Heart left ventricle (tissue), 16 donors: ENCODE results near the gene SDR42E1. TPM values are rescaled to one million over a fixed set of nuclear protein-coding genes. Genes with fewer than 3 reads are reported as not detected.

Experiments
- ATAC-seq, 4 donors: fragments of 200-7000 bp; cut with Tn5 transposase; one replicate each; pipeline ENCODE4 v1.9.1; 2020 to 2022; ENCODE audit warnings: moderate library complexity in 4 of 4, mild to moderate bottlenecking in 3 of 4, moderate number of reproducible peaks in 1 of 4
- DNase-seq, 5 donors: peaks; one replicate each; pipeline ENCODE4 v3.0.0-alpha.2; 2020
- H3K27ac ChIP-seq, 12 donors: fragments of 200-600 bp; sonication (generic) in 4 of 12; one replicate each; pipeline versions ENCODE4 v1.5.0 to v1.8.0; 2016 to 2022; ENCODE audit warnings: mild to moderate bottlenecking in 2 of 12
- H3K27me3 ChIP-seq, 9 donors: fragments of 200-600 bp; sonication (generic) in 2 of 9; one replicate each; pipeline versions ENCODE4 v1.5.1 to v1.8.0; 2016 to 2022; ENCODE audit warnings: mild to moderate bottlenecking in 3 of 9
- H3K36me3 ChIP-seq, 9 donors: fragments of 200-600 bp; sonication (generic) in 2 of 9; one replicate each; pipeline versions ENCODE4 v1.5.0 to v1.8.0; 2018 to 2022; ENCODE audit warnings: mild to moderate bottlenecking in 2 of 9
- H3K4me1 ChIP-seq, 12 donors: fragments of 200-600 bp; sonication (generic) in 4 of 12; one replicate each; pipeline versions ENCODE4 v1.5.0 to v1.8.0; 2016 to 2022; ENCODE audit warnings: mild to moderate bottlenecking in 3 of 12
- H3K4me3 ChIP-seq, 12 donors: fragments of 200-600 bp; sonication (generic) in 4 of 12; one replicate each; pipeline versions ENCODE4 v1.5.0 to v1.8.0; 2017 to 2022; ENCODE audit warnings: mild to moderate bottlenecking in 9 of 12, moderate library complexity in 4 of 12
- H3K9me3 ChIP-seq, 12 donors: fragments of 200-600 bp; sonication (generic) in 4 of 12; one replicate each; pipeline versions ENCODE4 v1.5.0 to v1.8.0; 2016 to 2022; ENCODE audit warnings: mild to moderate bottlenecking in 1 of 12
- CTCF ChIP-seq, 12 donors: fragments of 200-600 bp; sonication (generic) in 4 of 12; IDR thresholded peaks; one replicate each; pipeline versions ENCODE4 v1.5.0 to v1.8.0; 2018 to 2022; ENCODE audit warnings: antibody characterized with exemption in 12 of 12, mild to moderate bottlenecking in 5 of 12
- POLR2A ChIP-seq, 2 donors: fragments of 450-650 bp; IDR thresholded peaks; one replicate each; pipeline ENCODE4 v1.6.1; 2017; ENCODE audit warnings: antibody characterized with exemption in 2 of 2, mild to moderate bottlenecking in 2 of 2, moderate library complexity in 2 of 2
- WGBS, 4 donors: extraction: QIAGEN DNeasy Blood & Tissue Kit in 2 of 4; methylation state at CpG; one replicate each; pipeline versions ENCODE4 v1.1.5 to v1.1.7; 2013 to 2018; 5-methylcytosine and 5-hydroxymethylcytosine counted together
- intact Hi-C, 10 donors: fragments of 100-400 bp; cut with DNase I; formaldehyde crosslinking; loops; one replicate each; pipeline versions ENCODE4 v1.11.1 to v1.14.2; 2022
- polyA plus RNA-seq, 2 donors: library from polyadenylated mRNA; stranded (reverse); fragments of 200-250 nt; gene quantifications; one replicate each; pipeline ENCODE4 v1.2.3, GENCODE V29; 2013
- total RNA-seq, 9 donors: library from RNA; depleted of rRNA in 2 of 9; stranded (reverse); fragments of >200 nt in 2 of 9; fragmentation: NEBNext Ultra II Directional in 3 of 9; extraction: Animal tissue kit (Norgen Biotek cat#: 25700) in 3 of 9; gene quantifications; one replicate each; pipeline versions ENCODE4 v1.1.0 to v1.2.4, GENCODE V29; 2016 to 2023
- donor health status: ischemic (EF 13 %, LVEDD 7.1; RV severe dilation, severe dysfunction).
- donor health status: healthy with polysubstance abuse.
- donor health status: DM: no; HTN: yes; CAD: no.
- donor health status: DM: no; HTN: no; CAD: no.
- donor health status: ischemic (EF 25% LVEDD 6.9; RV normal size, moderate dysfunction).
- donor health status: ischemic (EF 25% LVEDD 5.7; RV mildly dilated, moderate dysfunction).
- donor health status: healthy.
- donor health status: DM: yes; HTN: yes; CAD: no.
- donor health status: ischemic (EF 35%, LVEDD 5.7; RV mildly dilated, moderate dysfunction).
- donor health status: nonischemic (EF 11% LVEDD 7.7; RV severe dilation, severe dysfunction).
- donor health status: DM: yes; HTN: yes; CAD: no.
- donor health status: PGD.
- donor health status: ischemic (EF 29% LVEDD 5.4; RV normal size, mild dysfunction).
- donor health status: nonischemic (EF 23%, LVEDD 6.1; RV moderate dilation, normal function).

The SDR42E1 gene
- total and polyA plus RNA-seq, 11 donors, result 0.06 to 2.2 (median 0.75) TPM; not detected in 1

- Histone ChIP-seq H3K27ac (no peak overlapping the region), H3K36me3 (peaks cover 0 to 87% (median 3%) of the 10 kb centered on the region in 9 donors), H3K27me3 (peaks cover 0 to 7% (median 0%) of the 10 kb centered on the region in 9 donors), H3K4me1 (peaks cover 0 to 1% (median 0%) of the 10 kb centered on the region in 12 donors), H3K4me3 (no peak overlapping the region), H3K9me3 (peaks cover 0 to 21% (median 3%) of the 10 kb centered on the region in 12 donors)
- intact Hi-C loops, result no loop called here
- 68 to 80% (median 71%) methylated on average over 5 of the region's 5 CpGs for WGBS, 4 donors
- ATAC-seq (no peak), DNase-seq (no peak)
- TF ChIP-seq POLR2A (IDR thresholded peaks at IDR 0.05), result no peak
- TF ChIP-seq CTCF (IDR thresholded peaks at IDR 0.05), result no peak
Observed at GRCh38 chr16:81946206-81946605, 65.1 kb downstream of the SDR42E1 start.

- TF ChIP-seq CTCF (IDR thresholded peaks at IDR 0.05), result no peak
- no peak for TF ChIP-seq POLR2A (IDR thresholded peaks at IDR 0.05)
- no peak overlapping the region for H3K4me3 ChIP-seq
- no peak for ATAC-seq
- no peak overlapping the region for H3K27ac ChIP-seq
- no peak for DNase-seq
- H3K27me3 ChIP-seq, result peaks cover 0 to 7% (median 0%) of the 10 kb centered on the region in 9 donors
- H3K36me3 ChIP-seq, result peaks cover 0 to 90% (median 3%) of the 10 kb centered on the region in 9 donors
- H3K4me1 ChIP-seq, result peaks cover 0 to 5% (median 0%) of the 10 kb centered on the region in 12 donors
- WGBS, 4 donors, result 90 to 93% (median 91%) methylated on average over 1 of the region's 1 CpG
- peaks cover 0 to 16% (median under 1%) of the 10 kb centered on the region in 12 donors for H3K9me3 ChIP-seq
- intact Hi-C loops, result no loop called here
Observed at GRCh38 chr16:81945665-81946064, 65.6 kb downstream of the SDR42E1 start.

- no peak overlapping the region for H3K4me3 ChIP-seq
- intact Hi-C loops, result loop anchor here in 6 of 10 donors (5.0 kb wide), 3 partner anchors 120 to 290 kb away; no protein-coding TSS in a partner anchor
- 72 to 82% (median 75%) methylated on average over 7 of the region's 7 CpGs for WGBS, 4 donors
- no peaks in the 10 kb centered on the region for H3K9me3 ChIP-seq
- ATAC-seq (no peak), DNase-seq (no peak)
- H3K4me1 ChIP-seq, result peaks cover 0 to 5% (median 0%) of the 10 kb centered on the region in 12 donors
- H3K27me3 ChIP-seq, result peaks cover 0 to 7% (median 0%) of the 10 kb centered on the region in 9 donors
- TF ChIP-seq CTCF (IDR thresholded peaks at IDR 0.05), result no peak
- no peak for TF ChIP-seq POLR2A (IDR thresholded peaks at IDR 0.05)
- H3K27ac ChIP-seq, result no peak overlapping the region
- peaks cover 0 to 90% (median 0%) of the 10 kb centered on the region in 9 donors for H3K36me3 ChIP-seq
Observed at GRCh38 chr16:81942007-81942601, 69.2 kb downstream of the SDR42E1 start.

- no peak overlapping the region for H3K27ac ChIP-seq
- H3K9me3 ChIP-seq, result no peaks in the 10 kb centered on the region
- DNase-seq (no peak), ATAC-seq (peak in 1 of 4 donors; percentile 29)
- TF ChIP-seq POLR2A (IDR thresholded peaks at IDR 0.05), result no peak
- peak; percentile 31 to 60 (median 46) for TF ChIP-seq CTCF (IDR thresholded peaks at IDR 0.05)
- peaks cover 0 to 90% (median 0%) of the 10 kb centered on the region in 9 donors for H3K36me3 ChIP-seq
- intact Hi-C loops, result loop anchor here in 9 of 10 donors (1.0 to 5.0 kb wide), 6 partner anchors 121 to 291 kb away; no protein-coding TSS in a partner anchor
- WGBS, 4 donors, result 34 to 51% (median 43%) methylated on average over 3 of the region's 3 CpGs
- no peak overlapping the region for H3K4me3 ChIP-seq
- peaks cover 0 to 7% (median 0%) of the 10 kb centered on the region in 9 donors for H3K27me3 ChIP-seq
- peaks cover 0 to 5% (median 0%) of the 10 kb centered on the region in 12 donors for H3K4me1 ChIP-seq
Observed at GRCh38 chr16:81940781-81941560, 70.3 kb downstream of the SDR42E1 start.
